ENCODE results near the gene SUPT5H.

The SUPT5H gene

GRCh38 chr19:39520541-39521484 is 75.4 kb downstream of the SUPT5H start:
- DNase-seq (ENCODE audit: low spot score), result no peak
- in situ Hi-C loops (cut with MboI; ENCODE audit: low pct_unique_long_range_greater_than_20kb, low sequenced_read_pairs, unreplicated experiment), result no loop called here
- TF ChIP-seq CTCF (IDR thresholded peaks at IDR 0.05; ENCODE audit: extremely low read depth, insufficient read depth, missing control alignments), result no peak

- TF ChIP-seq CTCF (IDR thresholded peaks at IDR 0.05; ENCODE audit: extremely low read depth, insufficient read depth, missing control alignments), result no peak
- DNase-seq (ENCODE audit: low spot score), result no peak
- in situ Hi-C loops (cut with MboI; ENCODE audit: low pct_unique_long_range_greater_than_20kb, low sequenced_read_pairs, unreplicated experiment), result no loop called here
These were observed 79.1 kb downstream of the SUPT5H start for GRCh38 chr19:39524495-39524894.

- TF ChIP-seq CTCF (IDR thresholded peaks at IDR 0.05; ENCODE audit: extremely low read depth, insufficient read depth, missing control alignments), result no peak
- in situ Hi-C loops (cut with MboI; ENCODE audit: low pct_unique_long_range_greater_than_20kb, low sequenced_read_pairs, unreplicated experiment), result loop anchor here (25.0 kb wide), 1 partner anchor 413 kb away; no protein-coding TSS in a partner anchor
- no peak for DNase-seq (ENCODE audit: low spot score)
These were observed 79.8 kb downstream of the SUPT5H start for GRCh38 chr19:39525205-39525604.
